HG02852 (cell line): ENCODE data around the gene CHCHD6.

Experiments
- ATAC-seq: cut with Tn5 transposase; IDR thresholded peaks from one replicate; pipeline ENCODE4 v1.9.1; 2021; ENCODE audit warnings: mild to moderate bottlenecking, moderate library complexity; ENCODE audit not compliant: unreplicated experiment

Gene CHCHD6

DNA sequence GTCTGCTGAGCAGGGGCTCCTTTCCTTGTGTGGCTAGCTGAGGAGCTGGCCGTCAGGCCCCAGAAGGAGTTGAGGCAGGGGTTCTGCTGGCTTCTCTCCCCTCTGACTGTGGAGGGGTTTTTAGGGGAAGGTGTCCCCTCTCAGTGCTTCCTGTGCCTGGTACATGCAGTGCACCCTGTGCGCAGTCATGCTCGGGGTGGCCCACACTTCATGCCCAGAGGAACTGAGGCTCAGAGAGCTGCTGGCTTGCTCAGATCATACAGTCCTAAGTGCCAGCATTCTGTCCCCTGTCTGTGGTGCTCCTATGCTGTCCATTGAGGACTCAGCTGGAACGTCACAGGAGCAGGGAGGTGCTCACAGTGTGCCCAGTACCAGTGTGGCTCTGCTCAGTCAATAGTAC, 211.0 kb downstream of the CHCHD6 start:
- ATAC-seq, result no peak

DNA sequence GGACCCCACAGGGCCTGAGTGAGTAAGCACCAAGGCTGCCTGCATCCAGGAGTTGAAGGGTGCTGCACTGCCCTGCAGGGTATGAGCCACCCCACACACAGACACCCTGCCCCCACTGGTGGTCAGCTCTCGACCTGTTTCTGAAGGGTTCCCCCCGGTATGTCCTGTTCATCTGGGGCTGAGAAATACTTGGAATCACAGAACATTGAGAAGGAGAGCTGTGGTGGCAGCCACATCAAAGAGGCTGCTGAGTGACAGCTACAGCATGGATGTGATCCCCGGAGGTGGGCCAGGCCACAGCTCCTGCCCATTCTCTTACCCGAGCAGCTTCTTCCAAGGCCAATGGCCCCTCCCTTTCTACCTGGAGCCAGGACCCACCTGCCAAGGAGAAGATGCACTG, 212.5 kb downstream of the CHCHD6 start:
- ATAC-seq, result no peak

GRCh38 chr3:126917232-126917804, 213.3 kb downstream of the CHCHD6 start:
- no peak for ATAC-seq

- ATAC-seq, result no peak
Measured at GRCh38 chr3:126918355-126918821, 214.3 kb downstream of the CHCHD6 start.

DNA sequence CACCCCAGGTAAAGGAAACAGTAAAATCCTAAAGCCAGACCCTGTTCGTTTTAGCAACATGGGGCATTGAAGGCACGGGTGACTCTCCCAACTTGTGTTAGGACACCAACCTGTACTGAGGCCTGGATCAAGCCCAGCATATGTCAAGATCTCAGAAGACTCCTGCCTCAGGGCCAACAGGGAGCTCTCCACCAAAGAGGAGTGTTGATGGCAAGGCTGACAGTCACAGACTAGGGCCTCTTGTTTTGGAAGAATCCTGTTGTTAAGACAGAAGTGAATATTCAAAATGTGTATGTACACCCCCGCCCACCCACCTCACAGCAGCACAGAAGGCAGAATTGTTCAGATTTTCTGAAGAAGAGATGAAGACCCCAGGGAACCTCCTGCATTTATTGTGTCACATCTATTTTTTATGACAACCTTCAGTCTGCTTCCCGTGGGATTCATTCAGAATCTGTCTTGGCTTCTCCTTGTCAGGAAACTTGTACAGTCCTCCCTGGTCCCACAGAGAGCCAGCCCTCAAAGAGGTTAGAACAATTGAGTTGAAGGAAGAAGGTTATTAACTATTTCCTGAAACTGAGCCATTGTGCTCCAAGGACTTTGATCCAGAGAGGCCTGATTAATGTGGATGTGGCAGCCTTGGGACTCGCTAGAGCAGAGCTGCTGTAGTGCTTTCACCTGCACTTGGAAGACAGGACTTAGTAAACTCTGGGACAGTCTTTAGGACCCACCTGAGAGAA, 217.2 kb downstream of the CHCHD6 start:
- no peak for ATAC-seq

DNA sequence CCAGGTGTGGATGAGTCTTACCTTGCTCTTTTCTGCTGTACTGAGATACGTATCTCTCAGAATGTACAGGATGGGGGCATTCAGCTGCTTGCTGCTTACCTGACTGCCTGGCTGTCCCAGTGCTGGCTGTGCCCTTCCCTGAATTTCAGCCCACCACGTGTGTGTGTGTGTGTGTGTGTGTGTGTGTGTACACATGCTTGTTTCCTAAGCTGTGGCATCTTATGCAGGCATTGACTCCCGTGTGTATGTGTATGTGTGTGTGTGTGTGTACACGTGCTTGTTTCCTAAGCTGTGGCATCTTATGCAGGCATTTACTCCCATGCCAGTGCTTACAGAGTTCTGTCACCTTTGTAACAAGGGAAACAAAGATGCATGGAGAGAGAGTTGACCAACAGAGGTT, 218.4 kb downstream of the CHCHD6 start:
- ATAC-seq, result no peak

- no peak for ATAC-seq
Measured at GRCh38 chr3:126923423-126923822, 219.4 kb downstream of the CHCHD6 start.

GRCh38 chr3:126923895-126924294, 219.9 kb downstream of the CHCHD6 start:
- no peak for ATAC-seq

- no peak for ATAC-seq
Measured at GRCh38 chr3:126924458-126924857, 220.4 kb downstream of the CHCHD6 start.

DNA sequence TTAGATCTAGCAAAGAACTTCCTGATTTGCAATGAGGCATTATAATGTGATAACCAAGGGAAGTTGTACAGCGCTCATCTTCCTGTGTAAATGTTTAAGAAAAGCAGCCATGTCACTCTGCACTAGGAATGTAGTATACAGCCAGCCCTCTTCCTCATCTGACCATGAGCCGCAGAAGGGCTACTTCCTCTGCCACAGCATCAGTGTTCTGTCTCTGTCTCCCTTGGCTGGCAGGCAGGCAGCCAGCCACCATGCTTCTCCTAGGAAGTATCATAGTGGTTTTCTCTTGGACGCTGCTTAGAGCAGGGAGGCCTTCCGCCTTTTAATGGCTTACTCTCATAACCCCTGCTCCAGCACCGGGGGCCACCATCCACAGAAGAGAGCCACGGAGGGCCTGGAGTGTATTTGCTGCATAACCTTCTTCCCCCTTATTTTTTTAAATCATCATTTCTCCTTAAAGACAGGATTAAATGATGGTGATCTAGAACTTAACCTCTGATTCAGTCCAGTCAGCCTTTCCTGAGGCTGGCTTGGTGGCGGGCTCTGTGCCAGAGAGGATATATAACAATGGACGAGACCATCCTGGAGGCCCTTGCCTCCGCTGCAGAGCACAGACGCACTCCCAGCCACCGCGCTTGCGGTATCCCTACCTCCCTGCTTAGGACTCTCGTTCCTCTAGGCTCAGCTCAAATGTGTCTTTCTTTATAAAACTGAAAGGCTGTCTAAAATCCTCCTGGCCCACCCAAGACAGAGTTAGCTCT, 221.6 kb downstream of the CHCHD6 start:
- ATAC-seq, result no peak

- no peak for ATAC-seq
Measured at GRCh38 chr3:126926684-126927400, 222.8 kb downstream of the CHCHD6 start.

DNA sequence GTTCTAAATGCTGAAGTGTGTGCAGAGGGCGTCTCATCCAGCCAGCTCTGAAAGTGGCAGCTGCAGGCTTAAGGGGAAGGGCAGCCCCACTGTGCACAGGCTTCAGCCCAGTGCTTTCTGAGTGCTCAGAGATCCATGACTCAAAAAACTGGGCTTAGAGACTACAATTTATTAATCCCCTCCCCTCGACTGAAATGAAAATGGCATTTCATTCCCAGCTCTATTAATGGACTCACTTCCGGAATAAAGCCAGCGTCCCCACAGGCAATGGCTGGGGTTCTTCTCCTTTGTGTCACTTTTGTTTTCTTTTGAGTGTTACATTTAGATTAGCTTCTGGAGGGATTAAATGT, 223.3 kb downstream of the CHCHD6 start:
- ATAC-seq, result no peak

GRCh38 chr3:126927846-126928245, 223.8 kb downstream of the CHCHD6 start:
- ATAC-seq, result no peak

DNA sequence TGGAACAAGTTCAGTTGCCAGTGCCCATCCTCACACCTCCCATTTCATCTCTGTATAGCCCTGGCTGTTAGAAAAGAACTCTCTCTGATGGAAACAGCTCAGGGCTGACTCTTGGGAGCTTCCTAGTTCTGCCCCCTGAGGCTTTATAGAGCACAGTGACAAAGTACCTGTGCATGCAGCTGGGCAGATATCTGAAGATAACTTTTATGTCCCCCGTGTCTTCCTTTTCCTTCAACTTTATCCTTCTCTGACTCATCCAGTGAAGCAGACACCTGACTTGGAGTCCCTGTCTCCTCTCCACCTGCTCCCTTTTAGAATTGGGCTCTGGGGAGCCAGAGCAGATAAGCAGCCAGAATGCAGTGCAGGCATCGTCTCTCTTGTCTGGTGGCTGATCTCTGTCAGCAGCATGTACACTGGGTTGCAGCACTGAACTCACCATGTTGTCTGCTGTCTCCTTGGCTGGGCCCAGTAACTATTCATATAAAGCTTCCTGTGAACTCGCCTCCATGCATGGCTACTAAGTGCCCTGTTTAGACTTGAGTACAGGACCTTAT, 225.0 kb downstream of the CHCHD6 start:
- no peak for ATAC-seq

- no peak for ATAC-seq
Measured at GRCh38 chr3:126930936-126931600, 227.0 kb downstream of the CHCHD6 start.

DNA sequence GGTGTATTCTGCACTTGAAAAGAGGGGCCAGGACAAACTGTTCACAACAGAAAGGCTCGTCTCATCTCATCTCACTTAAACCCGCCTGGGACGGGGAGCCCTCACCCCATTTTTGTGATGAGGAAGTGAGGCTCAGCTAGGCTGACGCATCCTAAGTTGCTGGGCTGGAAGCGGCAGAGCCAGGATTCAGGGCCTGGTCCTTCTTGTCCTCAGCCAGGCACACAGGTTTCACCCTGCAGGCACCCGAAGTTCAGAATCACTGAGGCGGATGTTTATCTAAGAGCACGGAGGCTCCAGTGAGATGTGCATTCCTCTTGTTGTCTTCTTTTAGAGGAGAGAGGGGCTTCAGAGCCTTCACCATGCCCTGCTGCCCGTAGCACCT, 227.8 kb downstream of the CHCHD6 start:
- no peak for ATAC-seq

DNA sequence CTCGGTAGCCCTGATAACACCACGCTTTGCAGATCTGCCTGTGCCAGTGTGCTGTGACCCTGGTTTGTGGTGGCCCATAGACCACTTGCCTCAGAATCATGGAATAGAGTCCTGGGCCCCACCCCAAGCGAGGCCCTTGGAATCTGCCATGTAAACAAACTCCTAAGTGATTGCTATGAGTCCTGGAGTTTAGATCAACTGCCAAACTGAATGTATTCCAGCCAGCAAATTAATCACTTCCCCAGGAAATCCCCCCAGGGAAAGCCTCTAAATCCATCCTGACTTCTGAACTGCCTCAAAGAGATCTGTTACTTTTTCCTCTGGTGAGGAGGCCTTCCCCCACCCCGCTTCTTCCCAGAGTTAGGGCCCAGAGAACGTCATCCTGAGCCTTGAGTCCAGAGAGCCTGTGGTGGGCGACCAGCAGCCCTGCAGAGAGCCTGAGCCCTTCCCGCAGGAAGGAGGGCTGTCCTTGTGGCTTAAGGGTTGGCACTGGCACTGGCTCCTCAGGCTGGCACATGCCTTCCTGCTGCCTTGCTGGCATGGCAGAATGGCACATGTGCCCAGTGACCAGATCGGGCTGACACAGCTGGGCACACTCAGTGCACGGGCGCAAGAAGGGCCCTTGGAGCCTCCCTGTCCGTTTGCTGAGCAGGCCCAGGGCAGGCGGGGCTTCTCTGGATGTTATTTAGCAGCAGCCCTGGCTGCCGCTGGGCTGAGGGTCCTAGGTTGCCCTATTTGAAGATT, 228.3 kb downstream of the CHCHD6 start:
- ATAC-seq, result no peak

- no peak for ATAC-seq
Measured at GRCh38 chr3:126934031-126934531, 230.0 kb downstream of the CHCHD6 start.

GRCh38 chr3:126934991-126935390, 231.0 kb downstream of the CHCHD6 start:
- no peak for ATAC-seq
